Bone marrow (tissue), 2 donors: Measurements from ENCODE around the gene COL18A1.

Experiments
- DNase-seq, 2 donors: peaks; one replicate each; lab custom pipeline; 2025; lab: John Stamatoyannopoulos, UW

Gene COL18A1

GRCh38 chr21:45414396-45415187 lies 9.6 kb downstream of the COL18A1 start:
- DNase-seq = no peak

GRCh38 chr21:45415188-45415942 lies 10.4 kb downstream of the COL18A1 start:
- DNase-seq = no peak

- no peak for DNase-seq
Measured at GRCh38 chr21:45415943-45416611, 11.1 kb downstream of the COL18A1 start.

GRCh38 chr21:45416620-45417019 lies 11.7 kb downstream of the COL18A1 start:
- no peak for DNase-seq

- DNase-seq = no peak
Measured at GRCh38 chr21:45417256-45417950, 12.4 kb downstream of the COL18A1 start.

GRCh38 chr21:45417951-45418300 lies 13.0 kb downstream of the COL18A1 start:
- no peak for DNase-seq

- DNase-seq = no peak
Measured at GRCh38 chr21:45418301-45419071, 13.5 kb downstream of the COL18A1 start.

- no peak for DNase-seq
Measured at GRCh38 chr21:45419162-45419561, 14.2 kb downstream of the COL18A1 start.

- DNase-seq = no peak
Measured at GRCh38 chr21:45420061-45421041, 15.4 kb downstream of the COL18A1 start.

- no peak for DNase-seq
Measured at GRCh38 chr21:45421071-45421845, 16.3 kb downstream of the COL18A1 start.

GRCh38 chr21:45421846-45422775 lies 17.1 kb downstream of the COL18A1 start:
- DNase-seq = no peak

GRCh38 chr21:45423201-45423955 lies 18.4 kb downstream of the COL18A1 start:
- no peak for DNase-seq

GRCh38 chr21:45423968-45424853 lies 19.2 kb downstream of the COL18A1 start:
- no peak for DNase-seq

- no peak for DNase-seq
Measured at GRCh38 chr21:45424854-45425795, 20.2 kb downstream of the COL18A1 start.
